ENCODE measurements around the gene LRRC66. TPM values are rescaled to one million over a fixed set of nuclear protein-coding genes. Genes with fewer than 3 reads are reported as not detected.

Gene LRRC66
- total RNA-seq (2021; fragmentation: NEBNext Ultra II Directional; extraction: Animal tissue kit (Norgen Biotek cat#: 25700)) (0.11 TPM in 1 of 2 replicates, not detected in the other), polyA plus RNA-seq (2011; rRNA removed) (0.05 and 0.11 TPM in 2 replicates), polyA minus RNA-seq (2011; rRNA and poly(A)+ RNA removed) (0.16 TPM in 1 of 2 replicates, not detected in the other)
- polyA plus RNA-seq (2011; cell fraction: cytosol; rRNA removed), result 0.06 TPM
- 0.11 TPM for polyA plus RNA-seq (2011; cell fraction: nucleus; rRNA removed)
- polyA plus RNA-seq (2012, experiment 1 of 2), result 0.07 to 0.09 TPM (median 0.08 TPM) in 3 of 4 replicates, not detected in the other
- polyA plus RNA-seq (2012, experiment 2 of 2), result not detected
- 0.06 TPM for polyA plus RNA-seq (2013, experiment 1 of 2)
- polyA plus RNA-seq (2013, experiment 2 of 2), result 0.04 TPM
- not detected for polyA minus RNA-seq (2011; cell fraction: cytosol; rRNA and poly(A)+ RNA removed)
- polyA minus RNA-seq (2011; cell fraction: nucleus; rRNA and poly(A)+ RNA removed), result 0.30 TPM
- long read RNA-seq, experiment 1, result 0 reads
- long read RNA-seq, experiment 2, result 0 reads

- CTCF ChIA-PET (ENCODE audit: partially characterized antibody), result interaction anchor here (1.4 kb wide), 1 partner anchor 124 kb away, joined by 3 read pairs; no protein-coding TSS in a partner anchor
- 89% methylated on average over 6 of the region's 6 CpGs; no CpG with 5 or more reads in 1 of the 2 experiments for WGBS, 2 experiments (ENCODE audit: extremely low coverage in 1 of 2, insufficient coverage in 1 of 2, insufficient read length in 1 of 2, insufficient replicate concordance in 2 of 2, low coverage in 1 of 2, low lambda C conversion rate in 2 of 2, missing lambda C conversion rate in 1 of 2)
- H2BK120ac ChIP-seq (replicated peaks; ENCODE audit: low read depth, low read length), result no peak within 1 kb of the TSS
- no peaks in the 10 kb centered on the region for H3K79me1 ChIP-seq (ENCODE audit: low read depth, low read length)
- no peak for FAIRE-seq
- no peak within 1 kb of the TSS for H2BK12ac ChIP-seq (ENCODE audit: low read depth, low read length)
- no peak within 1 kb of the TSS for H3K56ac ChIP-seq (replicated peaks; ENCODE audit: insufficient read length, low read depth, low read length)
- H2AK5ac ChIP-seq (ENCODE audit: low read depth, low read length), result no peak within 1 kb of the TSS
- H3K36me3 ChIP-seq (ENCODE audit: control insufficient read depth in 2 of 4, insufficient read depth in 4 of 4, low read length in 3 of 4), result peaks cover 0 to 13% (median 7%) of the 10 kb centered on the region in 4 experiments; a peak in 6 of 8 replicates
- H3K4me3 ChIP-seq (ENCODE audit: extremely low read depth in 1 of 4, insufficient read depth in 2 of 4, low read depth in 3 of 4, low read length in 4 of 4), result no peak within 1 kb of the TSS
- no peak within 1 kb of the TSS for H4K5ac ChIP-seq (ENCODE audit: insufficient read length, low read depth, low read length)
- H3K79me2 ChIP-seq (ENCODE audit: control insufficient read depth in 1 of 2, insufficient read depth in 2 of 2, low read length in 2 of 2), result no peaks in the 10 kb centered on the region
- no peak within 1 kb of the TSS for H4K8ac ChIP-seq (ENCODE audit: extremely low read depth, insufficient read depth, low read length)
- DNase-seq (ENCODE audit: low read depth in 1 of 2, low spot score in 2 of 2), result no peak
- H2BK20ac ChIP-seq (ENCODE audit: low read length), result no peak within 1 kb of the TSS
- H4K91ac ChIP-seq (replicated peaks; ENCODE audit: insufficient read length, low read length), result no peak within 1 kb of the TSS
- no peak within 1 kb of the TSS for H2BK5ac ChIP-seq (ENCODE audit: low read depth, low read length)
- H3K9ac ChIP-seq (replicated peaks in 1 of 4; ENCODE audit: extremely low read depth in 1 of 4, low read depth in 3 of 4, low read length in 3 of 4), result no peak within 1 kb of the TSS
- H3K23me2 ChIP-seq (ENCODE audit: low read depth, low read length), result no peaks in the 10 kb centered on the region
- H3K27ac ChIP-seq (ENCODE audit: low read depth, low read length), result no peak within 1 kb of the TSS
- H2AFZ ChIP-seq (ENCODE audit: low read length), result no peak within 1 kb of the TSS
- H3K9me3 ChIP-seq (ENCODE audit: insufficient read depth in 2 of 2, low read depth in 1 of 2, low read length in 1 of 2), result no peaks in the 10 kb centered on the region
- H3K18ac ChIP-seq (ENCODE audit: extremely low read depth, low read length), result no peak within 1 kb of the TSS
- POLR2A ChIA-PET (ENCODE audit: partially characterized antibody), result no interaction called here
- H3K14ac ChIP-seq (ENCODE audit: insufficient read length), result no peak within 1 kb of the TSS
- no peak within 1 kb of the TSS for H3K23ac ChIP-seq (ENCODE audit: insufficient read length)
- no peaks in the 10 kb centered on the region for H4K20me1 ChIP-seq (replicated peaks in 1 of 2; ENCODE audit: control insufficient read depth in 1 of 2, insufficient read depth in 2 of 2, low read length in 2 of 2)
- H3K4ac ChIP-seq (replicated peaks; ENCODE audit: insufficient read length, low read depth, low read length), result no peak within 1 kb of the TSS
- H3K27me3 ChIP-seq (replicated peaks in 1 of 4; ENCODE audit: control insufficient read depth in 3 of 4, extremely low read depth in 1 of 4, insufficient read depth in 3 of 4, low read length in 3 of 4), result no peaks in the 10 kb centered on the region
- no peaks in the 10 kb centered on the region for H3K4me1 ChIP-seq (replicated peaks in 1 of 4; ENCODE audit: control insufficient read depth in 3 of 4, insufficient read depth in 4 of 4, low read length in 3 of 4)
- H3K4me2 ChIP-seq (ENCODE audit: insufficient read depth in 1 of 2, low read depth in 2 of 2, low read length in 2 of 2), result no peak within 1 kb of the TSS
- H2BK15ac ChIP-seq (ENCODE audit: low read length), result no peak within 1 kb of the TSS
Measured at GRCh38 chr4:52019936-52020657, at the start of gene LRRC66. TSS of gene LRRC66 (minus strand) at chr4:52020363. CDS start at chr4:52017613, 2,750 bp downstream.
